ENCODE measurements around the gene LRMDA.

Gene LRMDA

DNA sequence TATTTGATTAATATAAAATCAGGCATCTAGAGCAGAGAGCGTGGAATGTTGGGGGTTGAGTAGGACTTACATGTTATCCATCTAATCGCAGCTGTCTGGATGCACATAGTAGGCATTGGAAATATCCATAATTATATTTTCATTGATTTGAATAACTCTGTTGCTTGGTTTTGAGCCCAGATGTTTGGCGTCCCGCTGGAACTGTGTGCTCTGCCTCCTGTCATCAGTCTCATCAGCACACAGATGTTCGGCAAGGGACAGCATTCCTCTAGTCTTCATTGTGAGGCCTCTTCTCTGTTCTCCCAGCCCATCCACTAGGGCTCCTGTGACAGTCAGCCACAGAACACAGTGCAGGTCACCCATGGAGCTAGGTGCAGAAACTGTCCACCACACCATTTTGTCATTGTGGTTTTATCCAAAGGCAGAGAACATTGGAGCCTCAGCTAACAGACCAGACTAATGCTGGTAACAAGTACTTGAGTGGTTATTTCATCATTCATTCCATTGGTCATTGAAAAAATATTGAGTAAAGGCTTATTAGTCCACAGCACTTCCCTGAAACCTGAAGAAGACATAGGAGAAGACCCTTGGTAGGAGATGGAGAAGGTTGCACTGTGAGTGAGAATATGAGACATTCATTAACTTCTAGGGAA, 927.4 kb downstream of the LRMDA start:
- H3K4me1 Mint-ChIP-seq, result peaks cover 33% of the 10 kb centered on the region
- H3K4me3 Mint-ChIP-seq, result no peak overlapping the region
- H3K36me3 Mint-ChIP-seq (ENCODE audit: low read depth), result no peaks in the 10 kb centered on the region
- no peak overlapping the region for H3K27ac Mint-ChIP-seq
- no peak for DNase-seq
- TF ChIP-seq, protein P1, sequence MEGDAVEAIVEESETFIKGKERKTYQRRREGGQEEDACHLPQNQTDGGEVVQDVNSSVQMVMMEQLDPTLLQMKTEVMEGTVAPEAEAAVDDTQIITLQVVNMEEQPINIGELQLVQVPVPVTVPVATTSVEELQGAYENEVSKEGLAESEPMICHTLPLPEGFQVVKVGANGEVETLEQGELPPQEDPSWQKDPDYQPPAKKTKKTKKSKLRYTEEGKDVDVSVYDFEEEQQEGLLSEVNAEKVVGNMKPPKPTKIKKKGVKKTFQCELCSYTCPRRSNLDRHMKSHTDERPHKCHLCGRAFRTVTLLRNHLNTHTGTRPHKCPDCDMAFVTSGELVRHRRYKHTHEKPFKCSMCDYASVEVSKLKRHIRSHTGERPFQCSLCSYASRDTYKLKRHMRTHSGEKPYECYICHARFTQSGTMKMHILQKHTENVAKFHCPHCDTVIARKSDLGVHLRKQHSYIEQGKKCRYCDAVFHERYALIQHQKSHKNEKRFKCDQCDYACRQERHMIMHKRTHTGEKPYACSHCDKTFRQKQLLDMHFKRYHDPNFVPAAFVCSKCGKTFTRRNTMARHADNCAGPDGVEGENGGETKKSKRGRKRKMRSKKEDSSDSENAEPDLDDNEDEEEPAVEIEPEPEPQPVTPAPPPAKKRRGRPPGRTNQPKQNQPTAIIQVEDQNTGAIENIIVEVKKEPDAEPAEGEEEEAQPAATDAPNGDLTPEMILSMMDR (IDR thresholded peaks at IDR 0.05), result no peak
- H3K27me3 Mint-ChIP-seq (ENCODE audit: low read depth, poor library complexity), result peaks cover 3% of the 10 kb centered on the region
- peaks cover under 1% of the 10 kb centered on the region for H3K9me3 Mint-ChIP-seq

DNA sequence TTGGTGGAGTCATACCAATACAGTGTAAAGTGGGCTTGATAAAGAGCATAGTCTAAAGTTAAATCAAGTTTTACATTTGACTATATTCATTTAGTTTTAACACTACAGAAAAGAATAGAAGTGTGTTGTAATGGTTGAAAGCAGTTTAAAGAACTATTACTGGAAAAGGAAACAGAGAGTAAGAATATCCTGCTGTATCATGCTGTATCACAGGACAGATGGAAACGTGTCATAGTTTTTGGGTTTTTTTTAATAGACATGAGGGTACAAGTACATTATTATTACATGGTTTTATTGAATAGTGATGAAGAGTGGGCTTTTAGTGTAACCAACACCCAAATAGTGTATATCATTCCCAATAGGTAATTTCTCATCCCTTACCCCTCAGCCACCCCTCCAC, 944.3 kb downstream of the LRMDA start:
- H3K9me3 Mint-ChIP-seq, result peaks cover 28% of the 10 kb centered on the region

DNA sequence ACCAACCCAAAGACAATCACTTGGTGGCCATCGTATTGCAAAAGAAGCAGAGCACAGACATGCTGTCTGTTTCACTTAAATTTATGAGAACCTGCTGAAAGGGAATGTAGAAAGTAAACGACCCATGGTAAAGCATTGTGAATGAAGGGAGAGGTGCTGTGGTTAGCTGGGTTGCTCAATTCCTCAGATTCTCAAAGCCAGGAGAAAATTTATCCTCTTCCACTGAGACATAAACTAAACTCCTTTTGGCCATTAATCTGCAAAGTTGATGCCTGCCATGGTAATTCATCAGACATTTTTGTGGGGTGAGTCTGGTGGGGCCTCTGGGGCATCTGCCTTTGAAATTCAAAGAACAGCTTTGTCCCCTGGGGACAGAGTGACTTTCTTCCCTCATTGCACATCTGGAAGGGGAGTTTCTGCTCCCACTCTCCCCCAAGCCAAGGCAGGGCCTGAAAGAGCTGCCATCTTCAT, 951.0 kb downstream of the LRMDA start:
- H3K4me3 Mint-ChIP-seq, result no peak overlapping the region
- no peak for DNase-seq
- H3K9me3 Mint-ChIP-seq, result peaks cover 22% of the 10 kb centered on the region
- peaks cover 40% of the 10 kb centered on the region for H3K4me1 Mint-ChIP-seq
- peak overlapping the region; percentile 89 for H3K27ac Mint-ChIP-seq
- peaks cover 18% of the 10 kb centered on the region for H3K36me3 Mint-ChIP-seq (ENCODE audit: low read depth)
- TF ChIP-seq, protein P1 (IDR thresholded peaks at IDR 0.05), result no peak
- peaks cover 4% of the 10 kb centered on the region for H3K27me3 Mint-ChIP-seq (ENCODE audit: low read depth, poor library complexity)

More for the DNA sequence above, 944.3 kb downstream of the LRMDA start:
- no peak for DNase-seq
- Mint-ChIP-seq H3K27me3 (ENCODE audit: low read depth, poor library complexity) (no peaks in the 10 kb centered on the region), H3K4me1 (no peaks in the 10 kb centered on the region), H3K4me3 (no peak overlapping the region), H3K27ac (no peak overlapping the region), H3K36me3 (ENCODE audit: low read depth) (peaks cover 23% of the 10 kb centered on the region)
- TF ChIP-seq, protein P1 (IDR thresholded peaks at IDR 0.05), result no peak

DNA sequence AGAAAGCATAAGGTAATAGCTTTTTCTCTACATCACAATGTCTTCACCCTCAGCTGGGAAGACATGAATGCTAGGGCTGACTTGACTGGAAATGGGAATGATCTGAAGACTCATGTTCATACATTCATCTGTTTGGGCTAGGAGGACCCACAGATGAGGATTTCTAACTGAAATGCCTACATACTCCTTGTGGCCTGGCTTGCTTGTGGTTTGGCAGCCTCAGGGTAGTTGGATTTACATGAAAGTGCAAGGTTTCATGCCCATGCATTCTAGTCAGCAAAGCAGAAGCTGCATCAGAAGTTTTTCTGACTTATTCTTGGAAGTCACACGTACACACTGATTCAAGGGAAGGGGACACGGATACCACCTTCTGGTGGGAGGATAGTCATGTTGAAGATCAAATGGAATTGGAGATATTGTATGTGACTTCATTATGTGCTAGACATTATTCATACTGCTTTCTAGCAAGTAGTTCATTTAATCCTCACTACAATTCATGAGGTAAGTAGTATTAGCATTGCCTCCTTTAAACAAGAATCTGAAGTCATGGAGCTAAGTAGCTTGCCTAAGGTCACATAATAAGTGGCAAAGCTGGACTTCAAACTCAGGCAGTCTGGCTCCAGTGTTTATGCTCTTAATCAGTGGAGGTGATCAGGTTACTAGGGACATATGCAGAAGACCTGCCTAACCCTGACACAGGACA, 957.0 kb downstream of the LRMDA start:
- TF ChIP-seq, protein P1 (IDR thresholded peaks at IDR 0.05), result no peak
- no peaks in the 10 kb centered on the region for H3K9me3 Mint-ChIP-seq
- no peak overlapping the region for H3K4me3 Mint-ChIP-seq
- no peak overlapping the region for H3K27ac Mint-ChIP-seq
- peaks cover 4% of the 10 kb centered on the region for H3K27me3 Mint-ChIP-seq (ENCODE audit: low read depth, poor library complexity)
- no peaks in the 10 kb centered on the region for H3K36me3 Mint-ChIP-seq (ENCODE audit: low read depth)
- DNase-seq, result no peak
- peaks cover 33% of the 10 kb centered on the region for H3K4me1 Mint-ChIP-seq

DNA sequence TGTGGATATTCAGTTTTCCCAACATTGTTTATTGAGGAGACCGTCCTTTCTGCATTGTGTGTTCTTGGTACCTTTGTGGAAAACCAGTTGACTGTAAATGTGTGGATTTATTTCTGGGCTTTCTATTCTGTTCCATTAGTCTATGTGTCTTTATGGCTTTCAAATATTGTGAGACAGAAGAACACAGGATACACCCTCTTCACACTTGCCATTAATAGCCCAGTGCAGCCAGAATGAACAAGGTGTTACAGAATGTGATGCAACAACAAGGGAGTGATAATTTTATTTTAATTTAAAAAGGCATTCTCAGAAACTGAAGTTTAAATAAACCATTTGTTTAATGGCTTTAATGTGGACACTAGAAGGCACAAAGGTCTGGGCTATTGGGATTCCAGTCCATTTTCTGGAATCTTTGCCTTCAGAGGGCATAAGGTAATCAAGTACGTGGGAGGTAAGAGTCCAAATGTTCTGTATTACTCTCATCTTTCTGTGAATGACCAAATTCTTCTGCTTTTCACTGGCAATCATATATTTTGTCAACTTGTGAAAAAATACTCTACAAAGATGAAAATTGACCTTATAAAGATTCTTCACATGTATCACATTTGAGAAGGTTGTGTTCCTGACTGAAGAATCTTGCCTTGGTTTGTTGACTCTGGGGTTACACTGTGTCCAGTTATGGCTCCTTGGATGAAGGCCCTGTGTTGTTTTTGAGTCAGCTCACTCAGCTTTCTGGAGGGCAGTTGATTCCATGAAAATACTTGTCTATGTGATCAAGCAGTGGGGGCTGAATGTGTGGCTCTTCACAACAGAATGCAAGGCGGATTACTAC, 962.7 kb downstream of the LRMDA start:
- no peaks in the 10 kb centered on the region for H3K27me3 Mint-ChIP-seq (ENCODE audit: low read depth, poor library complexity)
- H3K9me3 Mint-ChIP-seq, result no peaks in the 10 kb centered on the region
- H3K36me3 Mint-ChIP-seq (ENCODE audit: low read depth), result no peaks in the 10 kb centered on the region
- H3K4me1 Mint-ChIP-seq, result peaks cover 32% of the 10 kb centered on the region
- H3K4me3 Mint-ChIP-seq, result no peak overlapping the region
- DNase-seq, result no peak
- H3K27ac Mint-ChIP-seq, result no peak overlapping the region
- TF ChIP-seq, protein P1 (IDR thresholded peaks at IDR 0.05), result no peak

Data from nephron progenitor cell (in vitro differentiated cells).